Measurements from ENCODE around the gene ASB16. TPM values are rescaled to one million over a fixed set of nuclear protein-coding genes. Genes with fewer than 3 reads are reported as not detected.

Gene ASB16
- total and polyA plus RNA-seq, 9 of the 15 experiments (the other 6 are each of a cell fraction or from before 2014, with no cell fraction given), result 0.03 to 0.07 TPM; not detected in 7

- TF ChIP-seq PCBP1 (IDR thresholded peaks at IDR 0.05; ENCODE audit: low read depth, low read length, poor library complexity, severe bottlenecking) (no peak), ZNF274 (IDR thresholded peaks at IDR 0.05; ENCODE audit: borderline replicate concordance, low read depth, low read length) (no peak), NR3C1 (CRISPR knock-in tag; IDR thresholded peaks at IDR 0.05) (no peak), HNRNPH1 (optimal IDR thresholded peaks at IDR 0.05; ENCODE audit: low read depth, low read length) (no peak), ZSCAN29 (IDR thresholded peaks at IDR 0.05) (no peak), MIER1 (IDR thresholded peaks at IDR 0.05; ENCODE audit: low read depth) (no peak), THAP12 (CRISPR knock-in tag; IDR thresholded peaks at IDR 0.05) (no peak), TRIM25 (IDR thresholded peaks at IDR 0.05; ENCODE audit: borderline replicate concordance) (no peak), COPS2 (conservative IDR thresholded peaks at IDR 0.05) (no peak), KAT2B (IDR thresholded peaks at IDR 0.05; ENCODE audit: low read depth, low read length) (no peak), CSDE1 (IDR thresholded peaks at IDR 0.05) (no peak), BACH1 (tag; IDR thresholded peaks at IDR 0.05) (no peak), EZH2 (IDR thresholded peaks at IDR 0.05; ENCODE audit: borderline replicate concordance, low read depth, low read length) (no peak), ARHGAP35 (IDR thresholded peaks at IDR 0.05; ENCODE audit: partially characterized antibody) (no peak), ZNF780A (CRISPR knock-in tag; IDR thresholded peaks at IDR 0.05) (no peak), ERF (CRISPR knock-in tag; IDR thresholded peaks at IDR 0.05) (no peak), ZBTB12 (CRISPR knock-in tag; IDR thresholded peaks at IDR 0.05) (0 out of 2 replicates have a peak, but pooled peaks have one; percentile 15), STAT5A (IDR thresholded peaks at IDR 0.05; ENCODE audit: borderline replicate concordance, low read length) (0 out of 2 replicates have a peak, but pooled peaks have one; percentile 8), ZNF347 (CRISPR knock-in tag; IDR thresholded peaks at IDR 0.05; ENCODE audit: low read depth) (no peak), MTA2 (IDR thresholded peaks at IDR 0.05; ENCODE audit: low read depth) (peak; percentile 39; the same call in 1 of the 2 replicates), PHF21A (IDR thresholded peaks at IDR 0.05; ENCODE audit: borderline replicate concordance, low read depth) (0 out of 2 replicates have a peak, but pooled peaks have one; percentile 25), HEY1 (CRISPR knock-in tag; IDR thresholded peaks at IDR 0.05; ENCODE audit: borderline replicate concordance) (no peak), ZNF212 (CRISPR knock-in tag; IDR thresholded peaks at IDR 0.05) (no peak), IRF9 (tag; IDR thresholded peaks at IDR 0.05) (no peak)
Observed at GRCh38 chr17:44137891-44138709, 32.4 kb upstream of the ASB16 start (continued).
